Tibial nerve (tissue), 4 donors: Measurements from ENCODE around the gene HAPSTR1. TPM values are rescaled to one million over a fixed set of nuclear protein-coding genes. Genes with fewer than 3 reads are reported as not detected.

Experiments
- DNase-seq, 2 donors: peaks; one replicate each; pipeline ENCODE4 v3.0.0-alpha.2; 2019; ENCODE audit warnings: low spot score in 2 of 2
- H3K27ac ChIP-seq, 4 donors: fragments of 200-600 bp; sonication (generic) in 3 of 4; one replicate each; pipeline ENCODE4 v1.5.1; 2017 to 2019; ENCODE audit warnings: mild to moderate bottlenecking in 1 of 4
- H3K27me3 ChIP-seq, 2 donors: fragments of 200-600 bp; sonication (generic) in 1 of 2; one replicate each; pipeline versions ENCODE4 v1.5.1 to v1.6.0; 2017 to 2019
- H3K36me3 ChIP-seq, 3 donors: fragments of 200-600 bp; sonication (generic); one replicate each; pipeline ENCODE4 v1.5.1; 2018 to 2019
- H3K4me1 ChIP-seq, 4 donors: fragments of 200-600 bp; sonication (generic) in 3 of 4; one replicate each; pipeline ENCODE4 v1.5.1; 2017 to 2019
- H3K4me3 ChIP-seq, 4 donors: fragments of 200-600 bp; sonication (generic) in 3 of 4; one replicate each; pipeline ENCODE4 v1.5.1; 2017 to 2019; ENCODE audit warnings: mild to moderate bottlenecking in 1 of 4, moderate library complexity in 1 of 4
- H3K9me3 ChIP-seq, 4 donors: fragments of 200-600 bp; sonication (generic) in 3 of 4; one replicate each; pipeline ENCODE4 v1.5.1; 2017 to 2019
- CTCF ChIP-seq, 5 experiments: fragments of 200-600 bp in 3 of 5; fragments of 450-650 bp in 2 of 5; sonication (generic) in 3 of 5; IDR thresholded peaks; one replicate each; pipeline ENCODE4 v1.5.1; 2016 to 2019; ENCODE audit warnings: antibody characterized with exemption in 5 of 5, mild to moderate bottlenecking in 3 of 5, moderate library complexity in 2 of 5
- EP300 ChIP-seq, 2 donors: sonication (generic); formaldehyde crosslinking; IDR thresholded peaks; one replicate each; pipeline ENCODE4 v1.6.1; 2017; ENCODE audit warnings: antibody characterized with exemption in 2 of 2, mild to moderate bottlenecking in 1 of 2
- POLR2A ChIP-seq, 2 donors: fragments of 450-650 bp; IDR thresholded peaks; one replicate each; pipeline ENCODE4 v1.6.1; 2017; ENCODE audit warnings: antibody characterized with exemption in 2 of 2, mild to moderate bottlenecking in 2 of 2, moderate library complexity in 2 of 2
- WGBS, 2 donors: methylation state at CpG; one replicate each; pipeline ENCODE4 v1.1.5; 2018; 5-methylcytosine and 5-hydroxymethylcytosine counted together
- total RNA-seq, 4 donors: library from RNA; depleted of rRNA; stranded (reverse); fragments of >200 nt; gene quantifications; one replicate each; pipeline ENCODE4 v1.1.0, GENCODE V29; 2016

HAPSTR1 gene
- total RNA-seq, 4 donors from 2014 or later, result 39.9 to 54.3 (median 50.6) TPM

- WGBS, 2 donors, result 14% methylated on average over 21 of the region's 21 CpGs
- TF ChIP-seq CTCF (IDR thresholded peaks at IDR 0.05), result peak; percentile 62 to 77 (median 74)
- TF ChIP-seq EP300 (IDR thresholded peaks at IDR 0.05), result no peak
- Histone ChIP-seq H3K4me1 (peaks cover 0 to 18% (median 3%) of the 10 kb centered on the region in 4 donors), H3K4me3 (no peak overlapping the region), H3K27me3 (no peaks in the 10 kb centered on the region), H3K9me3 (no peaks in the 10 kb centered on the region), H3K36me3 (no peaks in the 10 kb centered on the region), H3K27ac (no peak overlapping the region)
- peak; percentile 19 to 51 for DNase-seq
Measured at GRCh38 chr16:9138731-9139501, 47.5 kb downstream of the HAPSTR1 start.

GRCh38 chr16:9139965-9140364 is 48.5 kb downstream of the HAPSTR1 start:
- Histone ChIP-seq H3K27ac (no peak overlapping the region), H3K36me3 (no peaks in the 10 kb centered on the region), H3K9me3 (no peaks in the 10 kb centered on the region), H3K27me3 (no peaks in the 10 kb centered on the region), H3K4me3 (no peak overlapping the region), H3K4me1 (peaks cover 0 to 15% (median 3%) of the 10 kb centered on the region in 4 donors)
- WGBS, 2 donors, result 93 to 94% methylated on average over 7 of the region's 7 CpGs
- DNase-seq, result no peak
- TF ChIP-seq POLR2A (IDR thresholded peaks at IDR 0.05), result no peak
- TF ChIP-seq CTCF (IDR thresholded peaks at IDR 0.05), result no peak
- no peak for TF ChIP-seq EP300 (IDR thresholded peaks at IDR 0.05)

Other genes starting within 250 kb of the HAPSTR1 start
- gene CARHSP1, start 222.6 kb upstream of the HAPSTR1 start, total RNA-seq, result 100 to 1,000 TPM in 3 of 4 donors, 10 to 100 TPM in 1; 90.6 to 169 (median 160) TPM
- not detected for gene LITAFD, start 209.3 kb upstream of the HAPSTR1 start, total RNA-seq
- gene USP7, start 127.7 kb upstream of the HAPSTR1 start, total RNA-seq, result 100 to 1,000 TPM in 1 of 4 donors, 10 to 100 TPM in 3; 83.4 to 114 (median 89.6) TPM